Measurements from ENCODE around the gene MAPK8IP2. TPM values are rescaled to one million over a fixed set of nuclear protein-coding genes. Genes with fewer than 3 reads are reported as not detected.

The MAPK8IP2 gene
- polyA plus RNA-seq, 1 donor (not counting 4 experiments of a cell fraction or from before 2014, with no cell fraction given): 0.29 TPM

DNA sequence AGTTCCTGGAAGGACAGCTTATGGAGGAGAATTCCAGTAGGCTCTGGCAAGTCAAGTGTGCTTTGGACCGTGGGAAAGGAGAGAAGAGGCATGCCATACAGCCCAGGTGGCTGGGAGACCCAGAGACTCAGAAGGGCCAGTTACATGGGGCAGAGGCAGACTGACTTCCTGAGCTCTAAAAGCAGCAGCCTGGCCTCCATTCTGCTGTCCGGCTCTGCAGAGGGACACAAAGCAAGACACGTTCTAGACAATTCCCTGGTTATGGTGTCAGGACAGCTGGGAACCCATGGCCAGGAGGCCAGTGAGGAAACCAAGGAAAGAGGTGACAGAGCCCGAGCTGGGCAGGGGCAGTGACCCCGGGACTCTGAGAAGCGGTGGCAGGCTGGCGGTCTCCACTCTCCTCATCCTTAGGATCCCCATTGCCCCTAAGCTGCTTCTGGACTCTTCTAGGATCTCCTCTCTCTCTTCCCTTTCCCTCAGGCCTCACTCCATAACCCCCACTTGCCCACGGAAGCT lies 25.1 kb upstream of the MAPK8IP2 start:
- H3K79me2 ChIP-seq (ENCODE audit: control insufficient read depth, insufficient read depth, low read length): no peaks in the 10 kb centered on the region
- no peak overlapping the region for H3K27ac ChIP-seq (ENCODE audit: control insufficient read depth, insufficient read depth, low read length)
- dilution Hi-C loops (cut with MboI; ENCODE audit: extremely low pct_ligation_motif_present, low sequenced_read_pairs): no loop called here
- H3K9me3 ChIP-seq (ENCODE audit: control insufficient read depth, low read depth, low read length): no peaks in the 10 kb centered on the region
- no peak for DNase-seq (ENCODE audit: low read depth, low spot score)
- FAIRE-seq: no peak
- no peaks in the 10 kb centered on the region for H3K9me1 ChIP-seq (ENCODE audit: control insufficient read depth, extremely low read depth, insufficient read depth, low read length)
- no peak for TF ChIP-seq EZH2 (IDR thresholded peaks at IDR 0.05; ENCODE audit: low read length)
- TF ChIP-seq, protein P1, sequence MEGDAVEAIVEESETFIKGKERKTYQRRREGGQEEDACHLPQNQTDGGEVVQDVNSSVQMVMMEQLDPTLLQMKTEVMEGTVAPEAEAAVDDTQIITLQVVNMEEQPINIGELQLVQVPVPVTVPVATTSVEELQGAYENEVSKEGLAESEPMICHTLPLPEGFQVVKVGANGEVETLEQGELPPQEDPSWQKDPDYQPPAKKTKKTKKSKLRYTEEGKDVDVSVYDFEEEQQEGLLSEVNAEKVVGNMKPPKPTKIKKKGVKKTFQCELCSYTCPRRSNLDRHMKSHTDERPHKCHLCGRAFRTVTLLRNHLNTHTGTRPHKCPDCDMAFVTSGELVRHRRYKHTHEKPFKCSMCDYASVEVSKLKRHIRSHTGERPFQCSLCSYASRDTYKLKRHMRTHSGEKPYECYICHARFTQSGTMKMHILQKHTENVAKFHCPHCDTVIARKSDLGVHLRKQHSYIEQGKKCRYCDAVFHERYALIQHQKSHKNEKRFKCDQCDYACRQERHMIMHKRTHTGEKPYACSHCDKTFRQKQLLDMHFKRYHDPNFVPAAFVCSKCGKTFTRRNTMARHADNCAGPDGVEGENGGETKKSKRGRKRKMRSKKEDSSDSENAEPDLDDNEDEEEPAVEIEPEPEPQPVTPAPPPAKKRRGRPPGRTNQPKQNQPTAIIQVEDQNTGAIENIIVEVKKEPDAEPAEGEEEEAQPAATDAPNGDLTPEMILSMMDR (optimal IDR thresholded peaks at IDR 0.05 in 1 of 3, IDR thresholded peaks at IDR 0.05 in 1 of 3, conservative IDR thresholded peaks at IDR 0.05 in 1 of 3; ENCODE audit: extremely low read depth in 1 of 3, insufficient read depth in 2 of 3, low read length in 3 of 3): no peak
- H4K20me1 ChIP-seq (ENCODE audit: control insufficient read depth, extremely low read depth, insufficient read depth, low read length): no peaks in the 10 kb centered on the region
- no peaks in the 10 kb centered on the region for H3K27me3 ChIP-seq (ENCODE audit: control insufficient read depth, extremely low read depth, insufficient read depth, low read length)
- H3K4me3 ChIP-seq (ENCODE audit: control insufficient read depth in 2 of 3, extremely low read depth in 1 of 3, insufficient read depth in 2 of 3, low read depth in 1 of 3, low read length in 3 of 3): no peak overlapping the region
- H2AFZ ChIP-seq (ENCODE audit: control insufficient read depth, low read length): no peak overlapping the region
- H3K4me2 ChIP-seq (ENCODE audit: control insufficient read depth, extremely low read depth, insufficient read depth, low read depth, low read length): no peak overlapping the region
- H3K4me1 ChIP-seq (ENCODE audit: control insufficient read depth, extremely low read depth, insufficient read depth, low read length): no peaks in the 10 kb centered on the region
- H3K9ac ChIP-seq (ENCODE audit: control insufficient read depth, extremely low read depth, insufficient read depth, low read length): no peak overlapping the region
- H3K36me3 ChIP-seq (ENCODE audit: control insufficient read depth in 2 of 2, extremely low read depth in 1 of 2, insufficient read depth in 2 of 2, low read length in 2 of 2): peaks cover 23 to 25% of the 10 kb centered on the region in 2 experiments

DNA sequence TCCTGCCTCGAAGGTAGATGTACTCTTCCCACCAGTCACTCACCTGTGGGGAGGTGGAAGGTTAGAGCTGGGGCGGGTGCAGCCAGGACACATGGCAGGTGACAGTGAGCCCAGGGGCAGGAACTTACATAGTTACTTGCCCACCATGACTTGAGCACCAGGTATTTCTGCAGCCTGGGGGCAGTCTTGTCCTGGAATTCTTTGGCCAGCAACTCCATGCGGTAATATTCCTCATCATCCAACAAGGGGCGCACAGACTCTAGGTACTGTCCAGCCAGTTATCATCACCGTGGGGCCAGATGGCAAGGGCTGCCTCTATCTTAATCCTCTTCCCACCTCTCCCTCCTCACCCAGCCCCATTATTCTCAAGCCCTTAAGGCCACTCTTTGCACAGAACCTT lies 24.5 kb upstream of the MAPK8IP2 start:
- no peaks in the 10 kb centered on the region for H3K79me2 ChIP-seq (ENCODE audit: control insufficient read depth, insufficient read depth, low read length)
- H3K27ac ChIP-seq (ENCODE audit: control insufficient read depth, insufficient read depth, low read length): no peak overlapping the region
- H3K9me1 ChIP-seq (ENCODE audit: control insufficient read depth, extremely low read depth, insufficient read depth, low read length): no peaks in the 10 kb centered on the region
- H3K9ac ChIP-seq (ENCODE audit: control insufficient read depth, extremely low read depth, insufficient read depth, low read length): no peak overlapping the region
- no peak overlapping the region for H3K4me3 ChIP-seq (ENCODE audit: control insufficient read depth in 2 of 3, extremely low read depth in 1 of 3, insufficient read depth in 2 of 3, low read depth in 1 of 3, low read length in 3 of 3)
- no peak overlapping the region for H3K4me2 ChIP-seq (ENCODE audit: control insufficient read depth, extremely low read depth, insufficient read depth, low read depth, low read length)
- FAIRE-seq (no peak), DNase-seq (ENCODE audit: low read depth, low spot score) (peak; percentile 26)
- no peaks in the 10 kb centered on the region for H4K20me1 ChIP-seq (ENCODE audit: control insufficient read depth, extremely low read depth, insufficient read depth, low read length)
- no peak overlapping the region for H2AFZ ChIP-seq (ENCODE audit: control insufficient read depth, low read length)
- no peaks in the 10 kb centered on the region for H3K27me3 ChIP-seq (ENCODE audit: control insufficient read depth, extremely low read depth, insufficient read depth, low read length)
- peaks cover 20 to 21% of the 10 kb centered on the region in 2 experiments for H3K36me3 ChIP-seq (ENCODE audit: control insufficient read depth in 2 of 2, extremely low read depth in 1 of 2, insufficient read depth in 2 of 2, low read length in 2 of 2)
- no peaks in the 10 kb centered on the region for H3K9me3 ChIP-seq (ENCODE audit: control insufficient read depth, low read depth, low read length)
- dilution Hi-C loops (cut with MboI; ENCODE audit: extremely low pct_ligation_motif_present, low sequenced_read_pairs): no loop called here
- no peak for TF ChIP-seq EZH2 (IDR thresholded peaks at IDR 0.05; ENCODE audit: low read length)
- TF ChIP-seq, protein P1 (optimal IDR thresholded peaks at IDR 0.05 in 1 of 3, IDR thresholded peaks at IDR 0.05 in 1 of 3, conservative IDR thresholded peaks at IDR 0.05 in 1 of 3; ENCODE audit: extremely low read depth in 1 of 3, insufficient read depth in 2 of 3, low read length in 3 of 3): peak in 1 of 3 experiments; percentile 60
- no peaks in the 10 kb centered on the region for H3K4me1 ChIP-seq (ENCODE audit: control insufficient read depth, extremely low read depth, insufficient read depth, low read length)

All from keratinocyte (primary cell).